CD14-positive monocyte (primary cell): ENCODE results near the gene RNF180. TPM values are rescaled to one million over a fixed set of nuclear protein-coding genes. Genes with fewer than 3 reads are reported as not detected.

Source experiments
- DNase-seq, 3 donors: peaks; one replicate each; pipeline ENCODE4 v3.0.0-alpha.2; 2011 to 2022
- H2AFZ ChIP-seq: 2 replicates; pipeline ENCODE4 v1.6.0; 2012; ENCODE audit warnings: mild to moderate bottlenecking, low read depth, low read length, inconsistent platforms; ENCODE audit not compliant: insufficient read depth, poor library complexity, severe bottlenecking
- H3K27ac ChIP-seq, 2 donors: 1 replicate in 1 of 2; 2 replicates in 1 of 2; pipeline ENCODE4 v1.5.1; 2012 to 2013; ENCODE audit warnings: low read length in 2 of 2, control low read depth in 1 of 2, inconsistent platforms in 1 of 2, low read depth in 1 of 2, mild to moderate bottlenecking in 1 of 2
- H3K27me3 ChIP-seq, 2 donors: one replicate each; pipeline versions ENCODE4 v1.6.0 to v1.6.1; 2011 to 2013; ENCODE audit warnings: low read length in 2 of 2; ENCODE audit not compliant: control insufficient read depth in 2 of 2, insufficient read depth in 2 of 2
- H3K36me3 ChIP-seq, 2 donors: replicated peaks in 1 of 2; 1 replicate in 1 of 2; 2 replicates in 1 of 2; pipeline versions ENCODE4 v1.5.1 to v1.6.1; 2012 to 2013; ENCODE audit warnings: low read length in 2 of 2, control low read depth in 1 of 2, inconsistent platforms in 1 of 2, mild to moderate bottlenecking in 1 of 2; ENCODE audit not compliant: insufficient read depth in 2 of 2, control insufficient read depth in 1 of 2
- H3K4me1 ChIP-seq, 2 donors: 1 replicate in 1 of 2; 2 replicates in 1 of 2; pipeline versions ENCODE4 v1.5.1 to v1.6.1; 2012 to 2013; ENCODE audit warnings: low read length in 2 of 2, control low read depth in 1 of 2, inconsistent platforms in 1 of 2, mild to moderate bottlenecking in 1 of 2, moderate library complexity in 1 of 2; ENCODE audit not compliant: insufficient read depth in 2 of 2, control insufficient read depth in 1 of 2
- H3K4me2 ChIP-seq: replicated peaks from 2 replicates; pipeline ENCODE3; 2012; ENCODE audit warnings: low read length, moderate library complexity, mild to moderate bottlenecking; ENCODE audit not compliant: poor library complexity, severe bottlenecking; ENCODE audit errors: extremely low read depth
- H3K4me3 ChIP-seq, 3 experiments: fragments of 200-600 bp in 1 of 3; sonication (generic) in 1 of 3; replicated peaks in 1 of 3; 1 replicate in 2 of 3; 2 replicates in 1 of 3; pipeline ENCODE4 v1.5.1; 2011 to 2013; ENCODE audit warnings: low read length in 3 of 3, mild to moderate bottlenecking in 3 of 3, control low read depth in 2 of 3, low read depth in 2 of 3, inconsistent platforms in 1 of 3, moderate library complexity in 1 of 3
- H3K79me2 ChIP-seq: 2 replicates; pipeline ENCODE4 v1.6.0; 2012; ENCODE audit warnings: mild to moderate bottlenecking, control low read depth, inconsistent platforms, low read length, moderate library complexity; ENCODE audit not compliant: insufficient read depth
- H3K9ac ChIP-seq: 2 replicates; pipeline ENCODE4 v1.6.0; 2017; ENCODE audit warnings: low read length, mild to moderate bottlenecking; ENCODE audit not compliant: insufficient read depth, poor library complexity, severe bottlenecking
- H3K9me3 ChIP-seq, 2 donors: replicated peaks in 1 of 2; 1 replicate in 1 of 2; 2 replicates in 1 of 2; pipeline versions ENCODE4 v1.5.1 to v1.6.1; 2012 to 2013; ENCODE audit warnings: low read length in 2 of 2, control low read depth in 1 of 2; ENCODE audit not compliant: control insufficient read depth in 1 of 2, insufficient read depth in 1 of 2
- H4K20me1 ChIP-seq: 2 replicates; pipeline ENCODE4 v1.6.0; 2012; ENCODE audit warnings: mild to moderate bottlenecking, low read length, control low read depth, moderate library complexity; ENCODE audit not compliant: insufficient read depth
- H3K27ac Mint-ChIP-seq, 7 donors: one replicate each; pipeline ENCODE4 v1.8.0; 2020; ENCODE audit warnings: mild to moderate bottlenecking in 7 of 7, mixed read lengths in 7 of 7, moderate library complexity in 6 of 7, inconsistent platforms in 2 of 7
- H3K27me3 Mint-ChIP-seq, 3 donors: one replicate each; pipeline ENCODE4 v1.8.0; 2021 to 2022; ENCODE audit warnings: low read depth in 3 of 3, mild to moderate bottlenecking in 3 of 3, mixed read lengths in 3 of 3, moderate library complexity in 3 of 3, inconsistent platforms in 1 of 3
- H3K36me3 Mint-ChIP-seq, 2 donors: one replicate each; pipeline ENCODE4 v1.8.0; 2020; ENCODE audit warnings: mixed read lengths in 2 of 2, inconsistent platforms in 1 of 2, mild to moderate bottlenecking in 1 of 2
- H3K4me1 Mint-ChIP-seq: one replicate; pipeline ENCODE4 v1.8.0; 2020; ENCODE audit warnings: mild to moderate bottlenecking, mixed read lengths
- H3K4me3 Mint-ChIP-seq, 2 donors: one replicate each; pipeline ENCODE4 v1.8.0; 2020; ENCODE audit warnings: mild to moderate bottlenecking in 2 of 2, mixed read lengths in 2 of 2, moderate library complexity in 1 of 2
- H3K9me3 Mint-ChIP-seq, 7 donors: one replicate each; pipeline ENCODE4 v1.8.0; 2020 to 2022; ENCODE audit warnings: mixed read lengths in 7 of 7, mild to moderate bottlenecking in 6 of 7, moderate library complexity in 6 of 7, inconsistent platforms in 2 of 7
- WGBS: methylation state at CpG from one replicate; pipeline ENCODE4 v1.1.5; 2013; ENCODE audit warnings: missing lambda C conversion rate; ENCODE audit not compliant: insufficient coverage; 5-methylcytosine and 5-hydroxymethylcytosine counted together
- intact Hi-C, 2 donors: fragments of 100-400 bp; cut with micrococcal nuclease; formaldehyde crosslinking; loops; one replicate each; pipeline versions ENCODE4 v1.15.0 to v1.15.1; 2023
- polyA plus RNA-seq, 3 donors: library from polyadenylated mRNA; depleted of rRNA in 1 of 3; unstranded in 2 of 3; stranded (reverse) in 1 of 3; fragments of 300-500 nt in 2 of 3; fragments of >200 nt in 1 of 3; fragmentation: Illumina TruSeq in 2 of 3; gene quantifications; 1 replicate in 2 of 3; 2 replicates in 1 of 3; pipeline ENCODE4 v1.2.3, GENCODE V29; 2012 to 2021
- TF ChIP-seq, protein P1 (sequence below): fragments of 200-600 bp; IDR thresholded peaks from one replicate; pipeline ENCODE4 v1.8.0; 2022; ENCODE audit warnings: antibody characterized with exemption, mild to moderate bottlenecking

RNF180 gene
- polyA plus RNA-seq, 3 donors, result not detected

DNA sequence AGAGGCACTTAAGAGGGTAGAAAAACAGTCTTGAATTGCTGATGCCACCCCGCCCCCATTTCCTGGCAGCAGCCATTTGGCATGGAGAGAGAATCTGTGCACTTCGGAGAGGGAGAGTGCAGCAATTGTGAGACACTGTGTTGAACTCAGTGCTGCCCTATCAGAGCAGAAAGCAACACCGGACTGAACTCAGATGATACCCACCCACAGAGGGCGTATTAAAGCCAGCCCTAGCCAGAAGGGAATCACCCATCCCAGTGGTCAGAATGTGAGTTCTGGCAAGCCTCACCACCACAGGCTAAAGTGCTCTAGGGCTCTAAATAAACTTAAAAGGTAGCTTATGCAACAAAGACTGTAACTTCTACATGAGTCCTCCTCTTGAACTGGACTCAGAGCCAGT lies 251.7 kb downstream of the RNF180 start:
- no peak overlapping the region for H2AFZ ChIP-seq
- H3K9me3 ChIP-seq, result peaks cover 19 to 21% of the 10 kb centered on the region in 2 donors
- intact Hi-C loops, result no loop called here
- Mint-ChIP-seq H3K4me1 (no peaks in the 10 kb centered on the region), H3K4me3 (no peak overlapping the region), H3K27me3 (no peaks in the 10 kb centered on the region), H3K36me3 (no peaks in the 10 kb centered on the region), H3K9me3 (peaks cover 2 to 15% (median 6%) of the 10 kb centered on the region in 7 donors), H3K27ac (no peak overlapping the region)
- no peaks in the 10 kb centered on the region for H3K4me1 ChIP-seq
- H3K79me2 ChIP-seq, result no peaks in the 10 kb centered on the region
- no peak overlapping the region for H3K27ac ChIP-seq
- H3K4me2 ChIP-seq, result no peak overlapping the region
- H3K27me3 ChIP-seq, result no peaks in the 10 kb centered on the region
- no peaks in the 10 kb centered on the region for H3K36me3 ChIP-seq
- H3K4me3 ChIP-seq, result no peak overlapping the region
- TF ChIP-seq, protein P1, sequence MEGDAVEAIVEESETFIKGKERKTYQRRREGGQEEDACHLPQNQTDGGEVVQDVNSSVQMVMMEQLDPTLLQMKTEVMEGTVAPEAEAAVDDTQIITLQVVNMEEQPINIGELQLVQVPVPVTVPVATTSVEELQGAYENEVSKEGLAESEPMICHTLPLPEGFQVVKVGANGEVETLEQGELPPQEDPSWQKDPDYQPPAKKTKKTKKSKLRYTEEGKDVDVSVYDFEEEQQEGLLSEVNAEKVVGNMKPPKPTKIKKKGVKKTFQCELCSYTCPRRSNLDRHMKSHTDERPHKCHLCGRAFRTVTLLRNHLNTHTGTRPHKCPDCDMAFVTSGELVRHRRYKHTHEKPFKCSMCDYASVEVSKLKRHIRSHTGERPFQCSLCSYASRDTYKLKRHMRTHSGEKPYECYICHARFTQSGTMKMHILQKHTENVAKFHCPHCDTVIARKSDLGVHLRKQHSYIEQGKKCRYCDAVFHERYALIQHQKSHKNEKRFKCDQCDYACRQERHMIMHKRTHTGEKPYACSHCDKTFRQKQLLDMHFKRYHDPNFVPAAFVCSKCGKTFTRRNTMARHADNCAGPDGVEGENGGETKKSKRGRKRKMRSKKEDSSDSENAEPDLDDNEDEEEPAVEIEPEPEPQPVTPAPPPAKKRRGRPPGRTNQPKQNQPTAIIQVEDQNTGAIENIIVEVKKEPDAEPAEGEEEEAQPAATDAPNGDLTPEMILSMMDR, result no peak
- DNase-seq, result no peak
- no peaks in the 10 kb centered on the region for H4K20me1 ChIP-seq
- H3K9ac ChIP-seq, result no peak overlapping the region
- no CpG with 5 or more reads among the region's 4 CpGs for WGBS

DNA sequence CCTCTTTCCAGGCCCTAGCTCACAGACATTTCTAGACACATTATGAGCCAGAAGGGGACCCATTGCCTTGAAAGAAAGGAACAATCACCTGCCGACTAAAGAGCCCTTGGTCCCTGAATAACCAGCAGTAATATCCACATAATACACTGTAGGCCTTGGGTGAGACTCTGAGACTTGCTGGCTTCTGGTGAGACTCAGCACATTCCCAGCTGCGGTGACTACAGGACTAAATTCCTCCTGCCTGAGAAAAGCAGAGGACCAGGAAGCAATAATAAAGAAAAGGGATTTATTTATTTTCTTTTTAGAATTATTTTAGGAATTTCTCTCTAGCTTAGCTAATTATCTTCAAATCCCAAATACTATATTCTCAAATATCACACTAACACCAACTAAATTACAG lies 252.4 kb downstream of the RNF180 start:
- H3K27ac Mint-ChIP-seq, result no peak overlapping the region
- H3K9me3 ChIP-seq, result peaks cover 19 to 21% of the 10 kb centered on the region in 2 donors
- H3K27me3 Mint-ChIP-seq, result no peaks in the 10 kb centered on the region
- H3K4me3 Mint-ChIP-seq, result no peak overlapping the region
- no peak overlapping the region for H2AFZ ChIP-seq
- no peak overlapping the region for H3K27ac ChIP-seq
- intact Hi-C loops, result no loop called here
- H3K4me3 ChIP-seq, result no peak overlapping the region
- no peak overlapping the region for H3K9ac ChIP-seq
- no peaks in the 10 kb centered on the region for H3K4me1 Mint-ChIP-seq
- no peaks in the 10 kb centered on the region for H3K36me3 ChIP-seq
- H4K20me1 ChIP-seq, result no peaks in the 10 kb centered on the region
- H3K9me3 Mint-ChIP-seq, result peaks cover 2 to 15% (median 6%) of the 10 kb centered on the region in 7 donors
- no peaks in the 10 kb centered on the region for H3K36me3 Mint-ChIP-seq
- H3K4me2 ChIP-seq, result no peak overlapping the region
- no peaks in the 10 kb centered on the region for H3K27me3 ChIP-seq
- no CpG with 5 or more reads among the region's 2 CpGs for WGBS
- no peaks in the 10 kb centered on the region for H3K79me2 ChIP-seq
- no peak for DNase-seq
- no peaks in the 10 kb centered on the region for H3K4me1 ChIP-seq
- TF ChIP-seq, protein P1, result no peak

Other genes with a start within 250 kb of the RNF180 start
- not detected for gene HTR1A, start 203.4 kb upstream of the RNF180 start, polyA plus RNA-seq